Stimulated activated CD4-positive, alpha-beta T cell treated with anti-CD3 and anti-CD28 coated beads, Interleukin-4, amount 100 ng/mL, for 48 hours (primary cell): Measurements from ENCODE around the gene HHIP.

Experiments
- DNase-seq, 2 donors: peaks; one replicate each; pipeline ENCODE4 v3.0.0-alpha.2; 2020; ENCODE audit warnings: low read depth in 2 of 2

HHIP gene

DNA sequence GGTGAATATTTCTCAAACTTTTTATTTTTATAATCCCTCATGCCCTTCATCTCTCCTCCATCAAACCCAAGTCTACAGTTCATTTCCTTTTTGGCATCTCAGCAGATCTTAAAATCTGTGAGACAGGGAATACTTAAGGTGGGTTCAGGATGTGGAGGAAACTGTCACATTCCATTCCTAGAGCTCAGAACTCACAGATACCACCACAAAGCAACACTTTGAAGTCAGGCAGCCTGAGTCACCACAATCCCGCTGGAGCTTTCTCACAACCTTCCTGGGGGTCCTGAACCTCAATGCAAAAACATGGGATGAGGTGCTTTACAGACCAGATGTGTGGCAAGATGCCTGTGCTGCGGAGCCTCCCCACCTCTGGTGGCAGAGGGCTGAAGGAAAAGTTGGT is 63.2 kb downstream of the HHIP start:
- no peak for DNase-seq

GRCh38 chr4:144709793-144710525 is 64.0 kb downstream of the HHIP start:
- no peak for DNase-seq

DNA sequence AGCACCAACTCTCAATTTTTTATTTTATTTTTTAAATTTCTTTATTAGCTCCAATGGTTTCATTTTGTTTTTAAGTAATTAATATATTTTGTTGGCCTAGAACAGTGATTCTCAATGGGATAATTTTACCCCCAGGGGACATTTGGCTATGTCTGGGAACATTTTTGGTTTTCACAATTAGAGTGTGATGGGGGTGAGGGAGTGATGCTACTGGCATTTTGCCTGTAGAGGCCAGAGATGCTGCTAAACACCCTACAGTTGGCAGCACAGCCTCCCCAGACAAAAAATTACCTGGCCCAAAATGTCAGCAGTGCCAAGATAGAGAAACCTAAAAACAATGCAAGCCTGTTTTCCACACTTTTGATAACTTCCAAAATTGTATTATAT is 64.6 kb downstream of the HHIP start:
- no peak for DNase-seq

DNA sequence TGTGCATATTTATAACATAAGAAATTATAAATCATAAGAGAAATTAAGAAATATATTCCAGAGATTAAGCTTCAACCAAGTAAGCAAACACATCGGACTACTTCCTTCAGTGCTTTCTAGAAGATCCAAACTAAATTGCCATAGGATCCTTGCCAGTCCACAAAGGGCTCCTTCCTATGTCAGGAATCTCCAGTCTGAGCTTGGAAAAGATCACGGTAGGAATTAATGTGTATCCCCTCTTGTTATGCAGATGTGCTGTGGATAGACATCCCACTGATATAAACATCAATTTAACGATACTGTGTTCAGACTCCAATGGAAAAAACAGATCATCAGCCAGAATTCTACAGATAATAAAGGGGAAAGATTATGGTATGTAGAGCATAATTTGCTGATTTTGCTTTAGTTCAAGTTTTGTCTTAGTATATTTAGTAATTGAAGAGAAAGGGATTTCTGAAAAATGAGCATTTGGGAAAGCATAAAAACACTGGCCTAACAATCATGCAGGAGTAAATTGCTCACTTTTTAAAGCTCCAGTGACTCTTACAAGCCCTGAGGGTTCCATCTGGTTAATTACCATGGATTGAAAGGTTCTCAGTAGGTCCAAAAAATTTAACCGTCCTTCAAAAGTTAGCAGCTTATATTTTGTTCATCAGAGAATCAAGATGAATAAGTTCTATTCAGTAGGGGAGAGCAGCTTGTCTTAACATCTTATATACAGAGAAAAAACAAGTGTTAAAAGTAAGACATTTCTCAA is 65.9 kb downstream of the HHIP start:
- no peak for DNase-seq

- DNase-seq = no peak
Observed at GRCh38 chr4:144712775-144713174, 66.8 kb downstream of the HHIP start.

- DNase-seq = no peak
Observed at GRCh38 chr4:144714166-144714565, 68.2 kb downstream of the HHIP start.

DNA sequence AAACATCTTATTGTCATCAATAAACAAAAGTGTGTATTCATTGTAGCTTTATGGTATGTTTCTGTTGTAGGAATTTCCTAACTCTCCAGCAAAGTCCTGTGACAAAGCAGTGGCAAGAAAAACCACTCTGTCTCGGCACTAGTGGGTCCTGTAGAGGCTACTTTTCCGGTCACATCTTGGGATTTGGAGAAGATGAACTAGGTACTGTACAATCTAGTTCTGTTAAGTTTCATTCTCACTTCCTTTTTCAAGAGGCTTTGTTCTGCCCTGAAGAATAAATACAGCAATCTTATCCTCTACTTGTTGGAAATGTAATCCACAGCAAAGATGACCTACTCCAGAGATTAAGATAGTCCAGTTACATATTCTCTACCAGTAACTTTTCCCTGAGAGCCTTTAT is 69.3 kb downstream of the HHIP start:
- no peak for DNase-seq

- no peak for DNase-seq
Observed at GRCh38 chr4:144716778-144717177, 70.8 kb downstream of the HHIP start.

DNA sequence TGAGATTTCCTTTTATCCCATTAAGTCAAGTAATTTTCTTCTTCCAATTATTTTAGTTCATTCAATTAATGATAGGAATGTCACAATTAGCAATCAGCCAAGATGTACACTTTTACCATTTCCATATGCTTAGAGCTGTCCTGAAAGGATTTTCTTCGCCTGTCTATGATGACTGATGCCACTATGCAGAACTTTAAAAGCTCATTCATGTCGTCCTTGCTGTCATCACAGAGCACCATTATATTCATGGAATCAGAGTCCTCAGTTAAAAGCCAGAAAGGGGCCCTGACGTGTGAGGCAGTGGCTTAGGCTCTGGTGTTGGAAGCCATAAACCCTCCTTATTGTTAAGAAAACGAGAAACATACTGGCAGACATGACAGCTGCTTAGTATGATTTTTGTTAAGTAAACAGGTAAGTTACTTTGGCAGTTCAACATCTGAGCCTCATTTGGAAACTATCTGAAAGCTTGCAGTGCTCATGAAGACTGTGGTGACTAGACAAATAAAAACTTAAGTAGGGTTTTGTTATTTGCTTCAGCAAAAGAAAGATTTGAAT is 73.1 kb downstream of the HHIP start:
- DNase-seq = no peak

DNA sequence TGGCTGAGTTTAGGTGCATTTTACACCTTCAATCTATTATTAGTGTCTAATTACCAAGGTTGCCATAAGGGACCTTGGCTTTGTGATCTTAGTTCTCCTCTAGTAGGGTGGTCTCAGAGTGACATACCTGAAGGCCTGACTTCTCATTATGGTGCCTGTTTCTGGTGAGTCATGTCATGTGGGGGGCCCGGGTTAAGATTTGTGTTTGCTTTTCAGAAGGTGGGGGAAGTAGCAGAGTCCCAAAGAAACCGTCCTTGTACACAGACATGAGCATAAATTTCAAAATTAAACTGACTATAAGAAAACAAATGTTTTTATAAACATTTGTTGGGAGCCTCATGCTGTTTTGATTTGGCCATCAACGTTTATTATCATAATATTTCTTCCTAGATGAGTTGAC is 74.5 kb downstream of the HHIP start:
- DNase-seq = no peak

DNA sequence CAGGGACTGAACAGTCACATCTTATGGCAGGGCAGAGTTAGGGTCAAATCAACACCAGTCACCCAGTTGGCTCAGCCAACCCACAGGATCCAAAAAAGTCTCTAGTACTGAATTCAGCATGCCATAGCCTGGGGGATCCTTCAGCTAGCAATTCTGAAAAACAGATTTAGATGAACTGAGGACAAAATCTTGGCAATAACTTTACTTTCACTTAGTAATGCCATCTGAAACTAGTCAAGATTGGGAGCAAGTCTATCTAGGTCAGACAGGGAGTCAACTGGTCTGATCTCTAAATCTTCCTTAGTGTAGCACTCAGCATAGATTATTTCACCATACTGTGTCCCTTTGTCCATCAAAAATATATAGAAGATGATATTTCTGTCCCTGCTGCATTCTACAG is 76.0 kb downstream of the HHIP start:
- no peak for DNase-seq

GRCh38 chr4:144723471-144723870 is 77.5 kb downstream of the HHIP start:
- no peak for DNase-seq

- DNase-seq = no peak
Observed at GRCh38 chr4:144729175-144729574, 83.2 kb downstream of the HHIP start.

DNA sequence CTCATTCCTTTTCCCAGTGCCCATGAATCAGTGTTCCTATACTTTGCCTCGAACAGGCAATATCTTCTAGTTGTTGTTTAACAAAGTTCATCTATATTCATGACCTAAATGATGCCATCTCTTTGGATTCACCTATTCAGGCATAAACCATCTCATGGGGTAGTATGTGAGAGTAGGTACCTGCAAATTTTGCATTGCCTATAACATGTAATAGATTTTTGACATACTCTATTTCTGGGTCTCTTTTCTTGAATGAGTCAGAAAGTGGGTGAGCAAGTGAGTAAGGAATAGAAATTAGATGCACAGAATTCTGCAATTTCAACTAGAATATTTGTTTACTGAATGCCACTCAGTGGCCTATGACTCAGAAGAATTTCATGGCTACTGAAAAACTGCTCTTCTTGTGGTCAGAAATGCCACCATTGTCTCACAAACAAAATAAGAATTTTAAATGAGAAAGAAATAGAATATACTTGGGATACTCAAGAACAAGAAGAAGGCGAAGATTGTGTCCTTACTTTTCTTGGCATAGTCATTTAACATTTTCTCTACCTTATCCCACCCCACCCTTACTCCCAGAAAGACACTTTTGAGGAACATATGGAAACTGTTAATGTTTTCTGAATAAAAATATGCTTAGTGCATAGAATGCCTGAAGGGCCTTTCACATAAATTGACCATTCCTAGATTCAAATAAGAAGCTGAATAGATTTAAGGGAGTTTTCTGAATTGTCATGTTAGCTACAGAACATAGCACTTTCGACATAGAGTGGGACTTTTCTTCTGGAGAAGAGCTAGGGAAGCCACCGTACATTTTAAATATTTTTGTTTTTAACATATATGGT is 86.8 kb downstream of the HHIP start:
- DNase-seq = no peak

- no peak for DNase-seq
Observed at GRCh38 chr4:144733566-144733965, 87.6 kb downstream of the HHIP start.

DNA sequence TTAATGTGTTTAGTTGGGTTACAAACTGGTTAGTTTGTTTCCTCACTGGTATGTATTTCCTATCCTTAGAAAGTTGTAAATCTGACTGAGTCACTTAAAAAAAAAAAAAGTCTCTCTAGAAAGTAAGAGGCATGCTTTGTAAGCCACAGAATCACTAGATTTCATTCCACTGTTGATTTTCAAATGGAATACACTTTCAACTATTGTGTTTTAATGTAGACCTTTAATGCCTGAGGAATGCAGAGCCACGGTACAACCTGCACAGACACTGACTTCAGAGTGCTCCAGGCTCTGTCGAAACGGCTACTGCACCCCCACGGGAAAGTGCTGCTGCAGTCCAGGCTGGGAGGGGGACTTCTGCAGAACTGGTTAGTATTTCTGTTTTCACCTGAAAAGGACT is 88.6 kb downstream of the HHIP start:
- no peak for DNase-seq

GRCh38 chr4:144738649-144739048 is 92.7 kb downstream of the HHIP start:
- no peak for DNase-seq

- DNase-seq = no peak
Observed at GRCh38 chr4:144739511-144740033, 93.6 kb downstream of the HHIP start.

- no peak for DNase-seq
Observed at GRCh38 chr4:144740316-144740715, 94.4 kb downstream of the HHIP start.

DNA sequence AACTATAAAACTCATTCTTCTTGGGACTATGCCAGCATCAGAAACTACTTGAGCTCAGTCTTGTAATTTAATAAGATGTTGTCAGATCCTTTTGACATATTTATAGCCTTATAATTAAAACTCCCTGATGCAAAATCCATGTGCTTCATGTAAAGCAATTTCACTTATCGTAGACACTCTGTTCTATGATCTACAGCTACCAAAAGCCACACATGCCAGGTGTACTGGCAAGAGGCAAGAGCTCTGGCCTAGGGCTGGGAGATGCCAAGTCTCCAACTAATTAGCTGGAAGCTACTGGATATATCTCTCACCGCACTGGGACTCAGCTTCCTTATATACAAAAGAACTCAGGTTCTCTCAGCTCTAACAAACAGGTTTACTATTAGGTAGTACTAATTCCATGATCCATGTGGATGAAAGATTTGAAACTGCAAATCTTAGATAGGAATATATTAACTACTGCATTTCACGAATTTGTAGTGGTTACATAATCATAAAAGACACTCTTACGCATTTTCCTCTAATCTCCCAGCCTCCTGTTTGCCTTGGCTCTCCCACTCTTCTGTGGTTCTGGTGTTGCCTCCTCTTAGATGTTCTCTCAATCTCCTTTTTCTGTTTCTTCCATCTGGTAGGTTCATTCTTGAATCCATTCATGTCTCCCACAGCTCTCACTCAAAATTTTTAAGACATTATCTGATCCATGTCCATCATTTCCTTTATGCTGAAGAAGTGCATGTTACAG is 103.0 kb downstream of the HHIP start:
- no peak for DNase-seq

DNA sequence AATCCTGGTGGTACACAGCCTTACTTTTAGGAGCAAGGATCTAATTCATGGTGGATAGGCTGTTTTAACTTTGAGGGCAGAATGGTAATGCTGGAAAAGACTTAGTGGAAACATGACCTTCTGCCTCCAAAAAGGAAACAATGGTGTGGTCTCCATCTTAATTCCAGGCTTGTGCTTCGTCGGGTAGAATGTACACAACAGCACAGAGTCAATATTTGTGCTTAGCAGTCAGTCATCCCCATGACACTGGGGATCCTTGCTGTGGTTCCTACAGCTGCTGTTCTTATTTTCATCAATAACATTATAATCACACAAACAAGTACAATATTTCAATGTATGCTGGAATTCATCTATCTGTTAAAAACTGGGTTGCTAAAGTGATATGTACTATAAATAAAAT is 104.4 kb downstream of the HHIP start:
- no peak for DNase-seq
